Lower lobe of right lung (tissue), 2 donors: ENCODE measurements around the gene SPRN. TPM values are rescaled to one million over a fixed set of nuclear protein-coding genes. Genes with fewer than 3 reads are reported as not detected.

Experiments used
- ATAC-seq, 2 donors: fragments of 200-7000 bp; cut with Tn5 transposase; one replicate each; pipeline ENCODE4 v1.9.1; 2020 to 2022; ENCODE audit warnings: mild to moderate bottlenecking in 2 of 2, moderate library complexity in 2 of 2
- DNase-seq: peaks from one replicate; pipeline ENCODE4 v3.0.0-alpha.2; 2020
- H3K27ac ChIP-seq: fragments of 200-600 bp; one replicate; pipeline ENCODE4 v1.8.0; 2022
- H3K27me3 ChIP-seq: fragments of 200-600 bp; one replicate; pipeline ENCODE4 v1.8.0; 2022; ENCODE audit warnings: low read depth
- H3K36me3 ChIP-seq: fragments of 200-600 bp; one replicate; pipeline ENCODE4 v1.8.0; 2022; ENCODE audit warnings: mild to moderate bottlenecking
- H3K4me1 ChIP-seq: fragments of 200-600 bp; one replicate; pipeline ENCODE4 v1.8.0; 2022
- H3K4me3 ChIP-seq: fragments of 200-600 bp; one replicate; pipeline ENCODE4 v1.8.0; 2022; ENCODE audit warnings: mild to moderate bottlenecking
- H3K9me3 ChIP-seq: fragments of 200-600 bp; one replicate; pipeline ENCODE4 v1.8.0; 2022
- intact Hi-C: fragments of 100-400 bp; cut with DNase I; formaldehyde crosslinking; loops from one replicate; pipeline ENCODE4 v1.11.0; 2022
- total RNA-seq: library from RNA; stranded (reverse); fragmentation: NEBNext Ultra II Directional; extraction: Animal tissue kit (Norgen Biotek cat#: 25700); gene quantifications from one replicate; pipeline ENCODE4 v1.2.1, GENCODE V29; 2021
- TF ChIP-seq, protein P1 (sequence below): fragments of 200-600 bp; IDR thresholded peaks from one replicate; pipeline ENCODE4 v1.8.0; 2022; ENCODE audit warnings: antibody characterized with exemption, mild to moderate bottlenecking
- donor health status: DM: no; HTN: yes; CAD: no; lungs with severe emphysema.

Gene SPRN
- total RNA-seq, 1 donor from 2014 or later = not detected

DNA sequence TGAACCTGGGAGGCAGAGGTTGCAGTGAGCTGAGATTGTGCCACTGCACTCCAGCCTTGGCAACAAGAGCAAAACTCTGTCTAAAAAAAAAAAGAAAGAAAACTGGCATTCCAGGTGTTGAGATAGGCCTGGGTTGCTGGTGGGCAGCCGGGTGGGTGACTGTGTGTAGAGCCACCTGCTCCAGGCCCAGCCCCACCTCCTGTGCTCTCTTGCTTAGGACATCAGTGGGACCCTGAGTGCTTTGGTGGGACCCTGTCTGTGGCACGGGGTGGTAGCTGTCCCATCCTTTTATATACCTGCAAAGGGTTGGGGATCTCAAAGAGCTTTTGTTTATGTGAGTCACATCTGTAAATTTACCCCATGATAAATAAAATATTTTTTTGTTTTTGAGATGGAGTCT, 39.2 kb downstream of the SPRN start:
- Histone ChIP-seq H3K36me3 (peaks cover 9% of the 10 kb centered on the region), H3K4me1 (peaks cover 3% of the 10 kb centered on the region), H3K9me3 (no peaks in the 10 kb centered on the region), H3K27ac (no peak overlapping the region), H3K4me3 (no peak overlapping the region), H3K27me3 (no peaks in the 10 kb centered on the region)
- ATAC-seq = no peak
- intact Hi-C loops = no loop called here
- peak; percentile 37 for DNase-seq
- TF ChIP-seq, protein P1, sequence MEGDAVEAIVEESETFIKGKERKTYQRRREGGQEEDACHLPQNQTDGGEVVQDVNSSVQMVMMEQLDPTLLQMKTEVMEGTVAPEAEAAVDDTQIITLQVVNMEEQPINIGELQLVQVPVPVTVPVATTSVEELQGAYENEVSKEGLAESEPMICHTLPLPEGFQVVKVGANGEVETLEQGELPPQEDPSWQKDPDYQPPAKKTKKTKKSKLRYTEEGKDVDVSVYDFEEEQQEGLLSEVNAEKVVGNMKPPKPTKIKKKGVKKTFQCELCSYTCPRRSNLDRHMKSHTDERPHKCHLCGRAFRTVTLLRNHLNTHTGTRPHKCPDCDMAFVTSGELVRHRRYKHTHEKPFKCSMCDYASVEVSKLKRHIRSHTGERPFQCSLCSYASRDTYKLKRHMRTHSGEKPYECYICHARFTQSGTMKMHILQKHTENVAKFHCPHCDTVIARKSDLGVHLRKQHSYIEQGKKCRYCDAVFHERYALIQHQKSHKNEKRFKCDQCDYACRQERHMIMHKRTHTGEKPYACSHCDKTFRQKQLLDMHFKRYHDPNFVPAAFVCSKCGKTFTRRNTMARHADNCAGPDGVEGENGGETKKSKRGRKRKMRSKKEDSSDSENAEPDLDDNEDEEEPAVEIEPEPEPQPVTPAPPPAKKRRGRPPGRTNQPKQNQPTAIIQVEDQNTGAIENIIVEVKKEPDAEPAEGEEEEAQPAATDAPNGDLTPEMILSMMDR = no peak

DNA sequence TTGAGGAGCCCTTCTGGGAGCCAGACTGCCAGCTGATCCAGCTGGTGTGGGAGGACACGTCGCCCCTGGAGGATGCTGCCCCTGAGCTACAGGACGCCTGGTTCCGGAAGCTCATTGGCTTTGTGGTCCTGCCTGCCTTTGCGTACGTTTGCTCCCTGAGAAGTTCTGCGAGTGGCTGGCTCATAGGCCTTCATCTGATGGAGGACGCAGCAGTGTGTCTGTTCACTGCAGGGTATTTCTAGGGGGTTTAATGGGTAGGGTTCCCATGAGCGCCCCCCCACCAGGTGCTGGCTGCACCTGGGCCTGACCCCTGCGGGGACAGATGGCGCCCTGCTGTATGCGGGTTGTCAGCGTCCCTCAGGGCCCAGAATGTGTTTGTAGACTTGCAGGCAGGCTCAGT, 40.4 kb downstream of the SPRN start:
- Histone ChIP-seq H3K4me1 (peaks cover 11% of the 10 kb centered on the region), H3K27ac (no peak overlapping the region), H3K4me3 (no peak overlapping the region), H3K27me3 (no peaks in the 10 kb centered on the region), H3K36me3 (peaks cover 9% of the 10 kb centered on the region), H3K9me3 (no peaks in the 10 kb centered on the region)
- TF ChIP-seq, protein P1 = no peak
- intact Hi-C loops = no loop called here
- DNase-seq (peak; percentile 20), ATAC-seq (no peak)

DNA sequence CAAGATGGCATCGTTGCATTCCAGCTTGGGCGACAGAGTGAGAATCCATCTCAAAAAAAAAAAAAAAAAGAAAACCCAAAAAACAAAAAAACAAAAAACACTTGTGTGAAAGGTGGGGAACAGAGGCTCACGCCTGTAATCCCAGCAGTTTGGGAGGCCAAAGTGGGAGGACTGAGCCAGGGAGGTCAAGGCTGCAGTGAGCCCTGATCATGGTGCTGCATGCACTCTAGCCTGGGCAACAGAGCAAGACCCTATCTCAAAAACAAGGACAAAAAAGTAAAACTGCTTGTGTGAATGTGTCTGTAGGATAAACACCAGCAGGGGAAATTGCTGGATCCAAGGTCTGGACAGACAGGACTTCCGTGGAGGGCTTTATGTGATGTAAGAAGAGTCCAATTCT, 40.9 kb downstream of the SPRN start:
- no peak for DNase-seq
- peaks cover 9% of the 10 kb centered on the region for H3K36me3 ChIP-seq
- no peak overlapping the region for H3K4me3 ChIP-seq
- no peaks in the 10 kb centered on the region for H3K27me3 ChIP-seq
- no peak overlapping the region for H3K27ac ChIP-seq
- peaks cover 11% of the 10 kb centered on the region for H3K4me1 ChIP-seq
- intact Hi-C loops = no loop called here
- ATAC-seq = no peak
- no peaks in the 10 kb centered on the region for H3K9me3 ChIP-seq
- TF ChIP-seq, protein P1 = no peak

DNA sequence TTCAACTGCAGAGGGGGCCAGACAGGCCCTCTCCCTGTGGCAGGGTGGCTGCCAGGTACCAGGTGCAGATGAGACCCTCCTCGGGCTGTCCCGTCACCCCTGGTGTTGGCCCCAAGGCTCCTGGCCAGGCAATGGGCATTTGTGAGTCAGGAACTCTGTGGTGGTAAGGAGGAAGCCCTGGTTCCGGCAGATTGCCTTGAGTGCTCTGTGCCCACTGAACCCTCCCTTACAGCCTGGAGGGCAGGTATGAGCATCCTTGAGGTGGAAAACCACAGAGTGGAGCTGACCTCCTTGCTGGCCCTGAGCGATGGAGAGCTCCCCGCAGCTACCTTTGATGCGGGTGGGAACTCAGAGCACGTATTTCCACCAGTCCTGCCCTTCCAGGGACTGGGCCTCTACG, 43.4 kb downstream of the SPRN start:
- Histone ChIP-seq H3K4me1 (peaks cover 20% of the 10 kb centered on the region), H3K9me3 (no peaks in the 10 kb centered on the region), H3K36me3 (peaks cover 9% of the 10 kb centered on the region), H3K4me3 (no peak overlapping the region), H3K27me3 (no peaks in the 10 kb centered on the region), H3K27ac (no peak overlapping the region)
- TF ChIP-seq, protein P1 = no peak
- DNase-seq = peak; percentile 43
- ATAC-seq = no peak
- intact Hi-C loops = no loop called here

DNA sequence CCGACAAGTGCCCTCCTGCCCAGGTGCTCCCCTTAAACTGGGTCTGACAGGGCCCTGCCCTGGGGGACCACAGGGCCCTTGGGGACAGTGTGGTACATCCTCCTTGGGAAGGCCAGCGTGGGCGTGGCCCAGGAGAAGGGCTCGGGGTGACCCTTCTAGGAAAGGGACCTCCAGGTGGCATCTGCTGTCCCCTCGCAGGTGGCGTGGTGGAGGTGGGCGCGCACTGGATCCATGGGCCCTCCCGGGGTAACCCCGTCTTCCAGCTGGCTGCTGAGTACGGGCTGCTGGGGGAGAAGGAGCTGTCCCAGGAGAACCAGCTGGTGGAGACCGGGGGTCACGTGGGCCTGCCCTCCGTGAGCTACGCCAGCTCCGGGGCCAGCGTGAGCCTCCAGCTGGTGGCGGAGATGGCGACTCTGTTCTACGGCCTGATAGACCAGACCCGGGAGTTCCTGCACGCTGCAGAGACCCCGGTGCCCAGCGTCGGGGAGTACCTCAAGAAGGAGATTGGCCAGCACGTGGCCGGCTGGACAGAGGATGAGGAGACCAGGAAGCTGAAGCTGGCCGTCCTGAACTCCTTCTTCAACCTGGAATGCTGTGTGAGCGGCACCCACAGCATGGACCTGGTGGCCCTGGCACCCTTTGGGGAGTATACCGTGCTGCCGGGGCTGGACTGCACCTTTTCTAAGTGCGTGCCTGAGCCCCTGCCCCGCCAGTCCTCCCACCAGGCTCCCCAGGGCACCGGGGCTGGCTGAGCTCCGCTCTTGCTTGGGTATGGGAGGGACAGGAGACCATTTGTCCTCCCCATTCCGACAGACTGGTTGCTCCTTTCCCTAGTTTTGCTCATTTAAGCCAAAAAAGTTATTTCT, 44.4 kb downstream of the SPRN start:
- H3K4me1 ChIP-seq = peaks cover 20% of the 10 kb centered on the region
- no peaks in the 10 kb centered on the region for H3K27me3 ChIP-seq
- TF ChIP-seq, protein P1 = no peak
- H3K27ac ChIP-seq = peak overlapping the region; percentile 76
- peaks cover 9% of the 10 kb centered on the region for H3K36me3 ChIP-seq
- intact Hi-C loops = no loop called here
- DNase-seq (peak; percentile 55), ATAC-seq (no peak)
- no peaks in the 10 kb centered on the region for H3K9me3 ChIP-seq
- H3K4me3 ChIP-seq = peak overlapping the region; percentile 95
